Kidney glomerular epithelial cell (primary cell): ENCODE results near the gene YPEL3.

Source experiments
- DNase-seq: peaks from one replicate; lab custom pipeline; 2025; lab: John Stamatoyannopoulos, UW

YPEL3 gene

GRCh38 chr16:30090610-30091331 lies 5.2 kb downstream of the YPEL3 start:
- no peak for DNase-seq

DNA sequence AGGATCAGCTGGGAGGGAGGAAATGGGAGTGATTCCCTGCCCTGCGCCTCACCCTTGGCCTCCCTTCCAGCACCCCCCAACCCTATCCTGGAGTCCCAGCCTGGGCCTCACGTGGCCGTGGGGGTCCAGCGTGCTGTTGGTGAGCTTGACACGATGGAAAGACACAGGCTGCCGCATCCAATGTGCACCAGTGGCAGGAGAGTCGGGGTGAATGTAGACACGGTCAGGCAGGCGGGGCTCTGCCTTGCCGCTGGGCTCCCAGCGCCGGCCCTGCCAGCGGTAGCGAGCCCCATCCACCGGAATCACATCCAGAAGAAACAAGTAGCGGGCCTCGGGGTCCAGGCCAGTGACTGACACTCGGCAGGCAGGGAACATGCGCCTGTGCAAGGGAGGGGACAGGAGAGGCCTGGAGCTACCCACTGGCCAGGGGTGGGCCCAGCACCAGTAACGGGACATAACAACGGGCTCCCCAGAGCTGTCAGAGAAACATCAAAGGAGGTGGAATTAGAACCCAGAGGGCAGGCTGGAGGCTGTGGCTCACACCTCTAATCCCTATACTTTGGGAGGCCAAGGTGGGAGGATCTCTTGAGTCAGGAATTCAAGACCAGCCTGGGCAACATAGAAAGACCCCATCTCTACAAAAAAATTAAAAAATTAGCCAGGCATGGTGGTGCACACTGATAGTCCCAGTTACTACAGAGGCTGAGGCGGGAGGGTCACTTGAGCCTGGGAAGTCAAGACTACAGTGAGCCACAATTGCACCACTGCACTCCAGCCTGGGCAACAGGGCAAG lies 7.0 kb downstream of the YPEL3 start:
- DNase-seq: no peak

- DNase-seq: no peak
Measured at GRCh38 chr16:30088237-30088831, 7.7 kb downstream of the YPEL3 start.

DNA sequence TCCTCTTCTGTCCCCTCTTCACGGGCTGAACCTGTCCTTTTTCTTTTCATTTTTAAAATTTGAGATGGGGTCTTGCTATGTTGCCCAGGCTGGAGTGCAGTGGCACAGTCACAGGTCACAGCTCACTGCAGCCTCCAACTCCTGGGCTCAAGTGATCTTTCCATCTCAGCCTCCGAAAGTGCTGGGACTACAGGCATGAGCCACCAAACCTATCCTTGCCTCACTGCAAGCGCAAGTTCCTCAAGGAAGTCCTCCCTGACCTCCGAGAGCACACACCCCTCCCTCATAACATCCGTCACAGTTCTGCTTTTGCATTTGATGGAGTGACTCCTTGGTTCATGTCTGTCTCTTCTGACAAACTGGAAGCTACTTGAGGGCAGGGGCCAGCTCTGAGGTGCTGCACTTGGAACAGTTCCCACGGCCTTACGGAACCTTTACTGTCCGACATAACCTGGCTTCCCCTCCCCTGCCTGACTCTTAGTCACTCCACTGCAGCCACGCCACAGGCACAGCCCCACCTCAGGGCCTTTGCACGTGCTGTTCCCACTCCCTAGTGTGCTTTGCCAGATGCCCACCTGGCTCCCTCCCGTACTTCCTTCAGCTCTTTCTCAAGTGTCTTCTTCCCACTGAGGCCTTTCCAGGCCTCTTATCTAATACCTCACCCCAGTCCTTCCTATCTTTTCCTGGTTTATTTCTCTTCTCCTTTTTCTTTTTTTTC lies 8.7 kb downstream of the YPEL3 start:
- DNase-seq: no peak

DNA sequence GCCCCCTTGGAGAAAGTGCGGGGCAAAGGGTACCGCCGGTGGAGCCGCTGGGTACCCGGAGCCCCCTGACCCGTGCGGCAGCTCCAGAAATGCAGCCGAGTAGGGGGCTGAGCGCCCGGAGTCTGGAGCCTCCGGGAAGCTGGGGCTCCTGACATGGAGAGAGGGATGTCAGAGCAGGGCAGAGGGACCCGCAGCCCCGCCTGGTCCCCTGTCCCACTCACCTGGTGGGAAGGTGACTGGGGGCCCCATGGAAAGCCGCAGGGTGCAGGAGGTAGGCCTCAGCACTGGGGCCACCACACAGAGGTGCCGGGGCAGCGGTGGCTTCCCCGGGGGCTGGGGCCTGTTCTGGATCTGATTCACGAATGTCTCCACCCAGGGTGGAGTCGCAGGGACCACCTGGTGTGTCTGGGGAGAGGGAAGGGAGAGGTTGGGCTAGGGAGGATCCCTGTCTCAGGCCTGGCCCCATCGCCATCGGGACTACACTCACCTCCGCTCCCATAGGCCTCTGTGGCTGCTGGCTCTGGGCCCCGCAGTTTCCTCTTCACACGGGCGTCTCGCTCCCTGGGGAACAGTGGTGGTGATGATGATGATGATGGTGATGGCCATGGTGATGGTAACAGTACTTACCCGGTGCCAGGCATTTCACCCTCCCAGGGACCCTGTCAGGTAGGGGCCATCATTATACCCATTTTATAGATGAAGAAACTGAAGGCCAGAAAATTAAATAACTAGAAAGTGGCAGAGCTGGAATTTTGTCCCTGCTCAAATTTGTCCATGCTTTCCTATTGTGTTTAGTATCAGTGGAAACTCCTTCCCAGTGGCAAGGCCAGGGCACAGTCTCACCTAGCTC lies 9.5 kb downstream of the YPEL3 start:
- no peak for DNase-seq

DNA sequence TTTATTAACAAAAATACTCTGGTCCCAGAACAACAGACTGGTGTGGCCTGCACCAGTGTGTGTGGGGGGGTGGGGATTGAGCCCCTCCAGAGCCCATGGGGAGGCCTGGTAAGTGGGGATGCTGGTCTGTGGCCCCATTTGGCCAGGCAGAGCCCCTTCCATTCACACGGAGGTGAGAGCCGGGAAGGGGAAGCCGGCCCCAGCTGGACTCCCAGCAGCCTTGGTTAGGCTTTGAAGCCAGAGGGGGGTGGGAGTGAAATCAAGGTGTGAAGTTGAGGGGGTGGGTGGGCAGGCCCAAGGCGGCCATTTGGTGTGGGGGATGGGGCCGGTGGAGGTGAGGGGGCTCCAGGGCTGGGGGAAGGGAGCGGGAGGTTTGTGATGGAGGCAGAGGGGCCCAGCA lies 10.2 kb downstream of the YPEL3 start:
- DNase-seq: no peak

- no peak for DNase-seq
Measured at GRCh38 chr16:30085247-30085646, 10.8 kb downstream of the YPEL3 start.

GRCh38 chr16:30084816-30085159 lies 11.2 kb downstream of the YPEL3 start:
- no peak for DNase-seq

GRCh38 chr16:30084096-30084815 lies 11.8 kb downstream of the YPEL3 start:
- no peak for DNase-seq

DNA sequence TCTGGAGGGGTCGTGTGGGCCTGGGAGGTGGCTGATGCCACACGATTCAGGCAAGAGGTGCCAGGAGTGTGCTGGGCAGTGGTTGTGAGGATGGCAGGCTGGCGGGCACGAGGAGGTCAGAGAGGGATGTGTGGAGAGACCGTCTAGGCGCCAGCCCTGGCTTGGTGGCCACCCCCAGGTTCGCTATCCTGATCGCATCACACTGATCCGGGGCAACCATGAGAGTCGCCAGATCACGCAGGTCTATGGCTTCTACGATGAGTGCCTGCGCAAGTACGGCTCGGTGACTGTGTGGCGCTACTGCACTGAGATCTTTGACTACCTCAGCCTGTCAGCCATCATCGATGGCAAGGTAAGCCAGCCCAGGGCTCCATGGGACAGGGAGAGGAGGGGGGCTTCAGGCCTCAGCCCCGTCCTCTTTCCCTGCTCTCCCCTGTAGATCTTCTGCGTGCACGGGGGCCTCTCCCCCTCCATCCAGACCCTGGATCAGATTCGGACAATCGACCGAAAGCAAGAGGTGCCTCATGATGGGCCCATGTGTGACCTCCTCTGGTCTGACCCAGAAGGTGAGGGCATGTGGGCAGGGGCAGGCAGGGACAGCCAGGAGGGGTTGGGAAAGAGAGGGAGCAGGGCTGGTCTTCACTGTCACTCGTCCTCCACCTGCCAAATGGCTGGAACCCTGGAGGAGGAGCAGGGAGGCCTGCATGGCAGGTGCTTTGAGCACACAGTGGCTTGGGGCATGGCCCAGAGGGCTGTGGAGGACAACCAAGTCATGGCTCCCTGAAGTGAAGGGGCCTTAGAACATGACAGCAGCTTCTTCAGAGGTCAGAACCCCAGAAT lies 12.6 kb downstream of the YPEL3 start:
- no peak for DNase-seq

DNA sequence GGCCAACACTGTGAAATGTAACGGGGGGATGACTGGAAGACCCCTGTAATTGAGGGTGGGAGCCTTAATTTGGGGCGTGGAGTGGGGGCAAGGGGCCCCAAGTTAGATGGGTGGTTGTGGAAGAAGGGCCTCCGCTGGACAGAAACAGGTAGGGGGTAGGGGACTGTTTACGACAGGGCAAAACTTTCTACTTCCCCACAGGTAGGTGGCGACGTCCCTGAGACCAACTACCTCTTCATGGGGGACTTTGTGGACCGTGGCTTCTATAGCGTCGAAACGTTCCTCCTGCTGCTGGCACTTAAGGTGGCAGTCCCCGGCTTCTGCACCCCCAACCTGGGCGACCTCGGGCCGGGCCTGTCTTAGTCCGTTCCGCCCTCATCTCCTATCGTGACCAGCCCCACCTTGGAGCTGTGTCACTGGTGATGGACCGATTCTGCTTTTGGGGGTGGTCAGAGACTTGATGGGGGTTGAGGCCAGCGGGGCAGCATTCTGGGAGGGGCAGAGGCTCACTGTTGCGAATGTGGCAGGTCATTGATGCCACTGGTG lies 13.4 kb downstream of the YPEL3 start:
- DNase-seq: no peak

GRCh38 chr16:30079480-30079879 lies 16.5 kb downstream of the YPEL3 start:
- DNase-seq: no peak

DNA sequence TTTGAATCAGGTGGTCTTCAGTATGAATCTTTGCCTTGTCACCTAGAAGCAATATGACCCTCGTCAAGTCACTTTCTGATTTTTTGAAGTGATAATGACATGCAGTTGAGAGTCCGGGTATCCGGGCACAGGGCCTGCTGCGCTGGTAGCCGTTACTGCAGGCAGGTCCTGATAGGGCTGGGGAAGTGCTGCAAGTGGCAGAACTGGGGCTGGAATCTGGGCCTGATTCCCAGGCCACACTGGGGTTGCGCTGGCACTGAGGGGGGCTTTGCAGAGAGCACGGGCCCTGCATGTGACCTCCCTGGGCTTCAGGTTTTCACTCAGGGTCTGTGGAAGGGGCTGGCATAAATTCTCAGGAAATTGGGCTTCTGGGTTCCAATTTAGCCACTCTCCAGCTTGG lies 17.3 kb downstream of the YPEL3 start:
- no peak for DNase-seq

- DNase-seq: no peak
Measured at GRCh38 chr16:30077656-30078055, 18.4 kb downstream of the YPEL3 start.

DNA sequence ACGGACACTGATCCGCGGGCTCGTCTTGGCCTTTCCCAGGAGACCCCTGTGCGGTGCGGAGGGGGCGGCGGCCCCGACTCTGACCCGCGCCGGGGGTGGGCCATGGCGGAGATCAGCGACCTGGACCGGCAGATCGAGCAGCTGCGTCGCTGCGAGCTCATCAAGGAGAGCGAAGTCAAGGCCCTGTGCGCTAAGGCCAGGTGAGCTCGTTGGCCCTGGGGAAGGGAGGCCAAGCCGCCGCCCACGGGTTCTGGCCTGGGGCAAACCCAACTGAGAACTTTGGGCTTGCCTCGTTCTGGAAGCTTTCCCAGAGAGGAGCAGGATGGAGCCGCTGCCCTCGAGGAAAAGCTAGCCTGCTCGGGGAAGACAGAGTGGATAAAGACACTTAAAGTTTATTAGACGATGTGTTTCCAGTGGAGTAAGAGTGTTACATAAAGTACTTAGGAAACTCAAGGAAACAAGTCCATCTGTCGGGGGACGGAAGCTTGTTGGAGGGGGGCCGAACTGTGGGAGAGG lies 19.7 kb downstream of the YPEL3 start:
- DNase-seq: no peak

DNA sequence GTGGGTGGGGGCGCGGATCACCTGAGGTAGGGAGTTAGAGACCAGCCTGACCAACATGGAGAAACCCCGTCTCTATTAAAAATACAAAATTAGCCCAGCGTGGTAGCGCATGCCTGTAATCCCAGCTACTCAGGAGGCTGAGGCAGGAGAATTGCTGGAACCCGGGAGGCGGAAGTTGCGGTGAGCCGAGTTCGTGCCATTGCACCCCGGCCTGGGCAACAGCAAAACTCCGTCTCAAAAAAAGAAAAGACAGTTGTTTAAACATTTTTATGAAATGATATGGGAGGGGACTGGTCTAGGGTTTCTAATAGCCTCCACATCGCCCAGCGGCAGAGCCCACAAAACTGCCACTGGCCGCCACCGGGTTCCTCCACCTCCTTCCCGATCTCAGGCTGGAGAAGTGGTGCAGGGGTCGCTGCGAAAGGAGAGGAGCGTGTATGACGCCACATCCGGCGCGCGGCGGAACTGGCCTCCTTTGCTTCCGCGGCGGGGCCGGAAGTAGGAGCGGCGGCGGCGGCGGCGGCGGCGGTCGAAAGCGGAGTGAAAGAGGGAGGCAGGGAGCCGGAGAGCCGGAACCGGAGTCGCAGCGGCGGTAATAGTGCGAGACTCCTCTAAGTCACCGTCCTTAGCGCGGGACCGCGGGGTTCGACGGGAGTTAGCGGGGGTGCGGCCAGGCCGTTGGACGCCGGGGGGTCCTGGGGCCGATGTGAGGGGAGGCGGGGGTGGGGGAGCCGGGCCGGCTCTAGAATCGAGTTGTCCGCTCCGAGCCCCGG lies 20.3 kb downstream of the YPEL3 start, which contains the start of gene PPP4C:
Gene PPP4C, plus strand, starts transcription at position 492 of the 773 bp plus-strand sequence. CDS start 384 bp downstream, outside the sequence.
- peak; percentile 68 for DNase-seq

- no peak for DNase-seq
Measured at GRCh38 chr16:30070490-30070889, 25.5 kb downstream of the YPEL3 start.

- no peak for DNase-seq
Measured at GRCh38 chr16:30069611-30070462, 26.2 kb downstream of the YPEL3 start.
